GM15510 (cell line): ENCODE results near the gene COG6.
A peak's percentile ranks its signal among the peaks of the same experiment; 100 is the strongest.

ENCODE experiments used
- POLR2A ChIP-seq: IDR thresholded peaks from 3 replicates; pipeline ENCODE4 v1.6.1; 2011; ENCODE audit warnings: borderline replicate concordance; ENCODE audit not compliant: insufficient read length; ENCODE audit errors: extremely low read depth

COG6 gene

GRCh38 chr13:39655569-39656324, at the start of gene COG6:
TSS of gene COG6 (plus strand) at chr13:39655662. CDS start at chr13:39655727, 65 bp downstream.
- peak; percentile 69 for TF ChIP-seq POLR2A

- no peak for TF ChIP-seq POLR2A
Observed at GRCh38 chr13:39605677-39606320, 49.7 kb upstream of the COG6 start.

DNA sequence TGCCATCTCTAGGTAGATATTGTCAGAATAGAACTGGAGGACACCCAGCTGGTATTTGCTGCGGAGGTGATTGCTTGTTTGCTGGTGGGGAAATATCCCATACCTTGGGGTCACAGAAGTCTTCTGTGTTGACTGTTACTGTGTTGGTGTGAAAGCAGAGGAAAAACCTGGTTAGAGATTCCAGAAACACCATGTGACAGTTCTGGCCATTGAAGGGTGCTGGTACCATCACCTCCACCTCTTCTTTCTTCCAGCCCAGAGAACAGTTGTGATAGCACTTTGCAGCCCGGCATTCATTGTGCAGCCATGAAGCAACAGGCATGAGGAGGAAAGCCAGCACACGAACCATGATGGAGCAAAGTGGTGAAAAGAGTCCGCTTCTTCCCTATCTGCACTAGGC, 47.6 kb upstream of the COG6 start:
- no peak for TF ChIP-seq POLR2A

GRCh38 chr13:39612023-39612637, 43.3 kb upstream of the COG6 start:
- TF ChIP-seq POLR2A = no peak

DNA sequence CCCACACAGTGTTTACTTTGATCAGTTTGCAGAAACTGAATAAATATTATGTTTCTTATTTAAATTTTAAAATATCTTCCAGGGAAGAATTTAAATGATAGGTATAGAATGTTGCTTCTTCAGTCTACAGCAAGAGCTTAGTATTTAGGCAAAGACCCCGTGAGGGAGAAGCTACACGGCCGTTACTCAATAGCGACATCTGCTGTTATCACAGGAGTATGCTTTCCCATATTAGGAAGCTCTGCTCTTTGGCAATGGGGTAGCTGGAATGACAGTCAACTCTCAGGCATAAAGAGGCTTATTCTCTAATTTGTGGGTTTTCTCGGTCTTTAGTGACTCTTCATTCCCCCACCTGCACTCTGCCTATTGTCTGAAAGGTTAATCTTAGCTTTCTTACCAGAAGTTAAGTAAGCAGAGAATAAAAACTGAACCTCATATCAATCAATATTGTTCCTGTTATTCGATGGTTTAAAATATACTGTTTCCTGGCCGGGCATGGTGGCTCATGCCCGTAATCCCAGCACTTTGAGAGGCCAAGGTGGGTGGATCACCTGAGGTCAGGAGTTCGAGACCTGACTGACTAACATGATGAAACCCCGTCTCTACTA, 39.3 kb upstream of the COG6 start:
- no peak for TF ChIP-seq POLR2A

GRCh38 chr13:39618561-39618960, 36.9 kb upstream of the COG6 start:
- no peak for TF ChIP-seq POLR2A

DNA sequence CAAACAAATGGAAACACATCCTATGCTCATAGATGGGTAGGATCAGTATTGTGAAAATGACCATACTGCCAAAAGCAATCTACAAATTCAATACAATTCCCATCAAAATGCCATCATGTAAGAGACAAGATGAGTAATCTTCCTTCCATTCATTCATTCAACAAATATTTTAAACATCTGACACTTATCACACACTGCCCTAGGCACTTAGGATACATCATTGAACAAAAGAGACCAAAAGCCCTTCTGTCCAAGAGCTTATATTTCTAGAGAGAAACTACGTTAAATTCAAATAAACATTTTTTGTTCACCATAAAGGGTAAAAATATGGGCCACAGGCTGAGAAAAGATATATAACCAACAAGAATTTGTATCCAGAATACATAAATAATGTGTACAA, 32.0 kb upstream of the COG6 start:
- TF ChIP-seq POLR2A = no peak

GRCh38 chr13:39631307-39631706, 24.2 kb upstream of the COG6 start:
- no peak for TF ChIP-seq POLR2A

DNA sequence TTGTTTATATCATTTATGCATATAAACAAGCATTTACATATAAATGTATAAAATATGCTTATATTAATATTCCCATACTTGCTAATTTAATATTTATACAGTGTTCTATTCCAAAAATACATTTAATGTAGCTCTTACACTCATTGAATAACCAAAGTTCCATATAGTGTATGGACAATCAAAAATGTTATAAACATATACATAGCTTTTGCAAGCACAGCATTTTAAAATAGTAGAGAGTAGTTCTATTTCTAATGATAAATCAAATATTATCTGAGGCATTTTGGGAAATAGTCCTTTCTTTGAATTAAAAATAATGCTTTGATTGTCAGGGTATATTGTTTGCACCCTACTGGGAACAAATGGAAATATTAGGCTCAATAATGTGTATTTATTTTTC, 22.5 kb upstream of the COG6 start:
- TF ChIP-seq POLR2A = no peak

GRCh38 chr13:39635564-39635963, 19.9 kb upstream of the COG6 start:
- TF ChIP-seq POLR2A = no peak

DNA sequence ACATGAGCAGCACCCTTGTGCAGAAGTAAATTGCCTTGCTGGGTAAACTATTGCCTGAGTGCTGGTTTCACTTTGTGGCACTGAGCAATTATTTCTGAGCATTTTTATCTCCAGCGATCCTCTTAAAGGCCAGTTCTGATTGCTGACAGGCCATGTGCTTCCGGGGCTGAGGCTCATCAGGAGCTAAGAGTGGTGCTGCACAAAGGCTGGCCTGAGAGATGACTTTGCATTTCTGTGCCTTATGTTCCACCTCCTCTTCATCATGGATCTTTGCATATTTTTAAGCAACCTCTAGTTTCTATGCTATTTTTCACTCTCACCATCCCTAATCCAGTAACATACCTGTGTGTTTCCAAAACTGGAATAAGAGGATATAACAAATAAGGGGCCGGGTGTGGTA, 17.6 kb upstream of the COG6 start:
- no peak for TF ChIP-seq POLR2A

DNA sequence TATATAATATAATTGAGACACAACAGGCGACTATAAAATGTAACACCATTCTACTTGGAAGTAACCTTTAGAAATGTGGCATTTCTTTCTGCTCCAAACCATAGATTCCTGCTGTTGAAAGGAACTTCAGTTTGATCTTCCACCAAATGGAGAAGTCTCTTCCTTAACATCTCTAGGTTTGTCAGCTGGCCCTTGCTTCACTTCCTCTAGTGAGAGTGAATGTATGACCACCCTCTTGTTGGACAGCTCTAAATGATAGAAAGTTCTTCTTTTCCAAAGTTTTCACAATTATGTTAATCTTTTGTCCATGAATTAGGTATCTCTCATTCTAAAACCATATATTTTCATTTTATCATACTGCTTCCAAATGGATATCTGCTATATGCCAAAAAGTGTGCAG, 13.8 kb upstream of the COG6 start:
- TF ChIP-seq POLR2A = no peak

- TF ChIP-seq POLR2A = no peak
Observed at GRCh38 chr13:39646122-39646521, 9.3 kb upstream of the COG6 start.

DNA sequence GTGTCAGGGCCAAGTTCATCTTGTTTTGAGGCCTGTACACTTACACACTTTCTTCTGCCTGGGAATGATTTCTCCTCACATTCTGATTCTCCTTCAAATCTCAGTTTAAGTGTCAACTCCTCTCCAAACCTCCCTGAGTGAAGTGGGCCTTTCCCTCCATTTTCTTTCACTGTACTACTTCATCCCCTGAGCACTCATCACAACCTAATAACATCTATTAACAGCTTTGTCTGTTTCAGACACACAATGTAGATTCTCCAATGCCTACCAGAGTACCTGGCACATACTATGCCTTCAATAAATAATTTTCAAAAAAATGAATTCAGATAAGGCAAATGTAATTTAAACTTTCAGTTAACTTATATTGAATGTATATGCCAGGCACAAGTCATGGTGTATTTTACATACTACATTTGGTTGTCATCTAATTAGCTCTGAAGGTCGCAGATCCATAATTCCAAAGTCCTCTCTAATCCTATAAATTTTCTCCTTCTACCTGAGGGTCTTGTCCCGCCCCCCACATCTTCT, 357 bp upstream of the COG6 start:
- TF ChIP-seq POLR2A = no peak

GRCh38 chr13:39656325-39656677, 839 bp downstream of the COG6 start:
- no peak for TF ChIP-seq POLR2A
